ENCODE data around the gene ILKAP.

ILKAP gene

DNA sequence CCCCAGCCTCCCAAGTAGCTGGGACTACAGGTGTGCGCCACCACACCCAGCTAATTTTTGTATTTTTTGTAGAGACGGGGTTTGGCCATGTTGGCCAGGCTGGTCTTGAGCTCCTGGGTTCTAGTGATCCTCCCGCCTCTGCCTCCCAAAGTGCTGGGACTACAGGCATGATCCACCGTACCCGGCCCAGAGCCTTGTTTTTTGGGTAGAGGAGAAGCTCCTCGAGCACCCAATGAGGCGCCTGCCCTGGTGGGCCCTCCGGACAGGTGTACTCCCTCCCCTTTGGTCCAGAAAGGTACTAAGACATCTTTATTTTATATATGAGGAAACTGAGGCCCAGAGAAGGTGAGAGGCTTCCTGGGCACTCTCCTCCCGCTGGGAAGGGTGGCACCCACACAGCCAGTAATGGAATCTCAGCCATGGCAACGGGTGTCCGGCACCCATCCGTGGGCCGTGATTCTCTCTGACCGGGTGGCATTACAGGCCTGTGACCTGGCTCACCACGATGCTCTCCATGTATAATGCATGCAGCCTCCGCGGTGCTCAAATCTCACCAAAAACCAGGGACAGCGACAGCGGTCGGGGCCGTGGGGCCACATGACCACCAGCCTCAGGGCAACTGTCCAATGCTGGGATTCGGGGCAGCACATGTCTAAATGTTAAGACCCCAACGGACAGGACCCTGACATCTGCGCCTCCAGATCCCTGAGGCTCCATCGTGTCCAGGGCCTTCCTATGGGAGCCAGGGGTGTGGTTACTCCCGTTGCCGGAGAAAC lies 81.8 kb downstream of the ILKAP start:
- DNase-seq = no peak

DNA sequence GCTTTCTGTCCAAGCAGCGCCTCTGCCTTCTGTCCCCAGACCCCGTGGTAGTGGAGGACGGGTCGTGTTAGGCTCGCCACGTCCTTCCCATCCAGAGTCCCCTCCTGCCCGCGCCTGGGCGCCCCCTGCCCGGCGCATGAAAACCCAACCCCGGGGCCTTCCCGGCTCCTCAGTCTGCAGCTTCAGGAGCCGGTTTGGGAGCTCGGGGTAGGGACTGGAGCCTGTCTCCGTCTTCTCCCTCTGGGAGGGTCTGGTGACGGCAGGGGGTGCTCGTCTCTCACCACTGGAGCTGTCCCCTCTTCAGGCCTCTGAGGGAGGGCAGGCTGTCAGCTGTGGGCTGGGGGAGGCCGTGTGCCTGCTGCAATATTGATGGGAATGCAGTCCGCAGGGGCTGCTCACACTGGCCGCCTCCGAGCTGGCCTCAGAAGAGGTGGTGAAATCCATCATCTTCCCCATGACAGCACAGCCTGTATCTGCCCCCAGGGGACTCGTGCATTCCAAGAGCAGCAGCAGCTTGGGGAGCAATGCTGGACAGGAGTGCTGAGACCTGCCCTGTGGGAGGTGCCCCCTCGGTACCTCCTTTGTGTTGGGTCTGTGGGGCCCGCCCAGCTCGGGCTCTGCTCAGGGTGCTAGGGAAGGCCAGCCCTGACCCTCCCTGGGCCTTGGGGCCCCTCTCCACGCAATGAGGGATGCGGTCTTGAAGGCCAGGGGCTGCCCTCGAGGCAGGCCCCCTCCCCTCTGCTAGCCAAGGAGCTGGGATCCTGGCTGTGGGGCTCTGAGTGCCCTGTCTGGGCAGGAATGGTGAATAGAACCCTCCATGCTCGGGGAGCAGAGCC lies 82.8 kb downstream of the ILKAP start:
- no peak for DNase-seq

Data from NCI-H748 treated with DMSO at 0.1 percent for 48 hours (cell line).